ENCODE data around the gene CSNK1A1.

DNA sequence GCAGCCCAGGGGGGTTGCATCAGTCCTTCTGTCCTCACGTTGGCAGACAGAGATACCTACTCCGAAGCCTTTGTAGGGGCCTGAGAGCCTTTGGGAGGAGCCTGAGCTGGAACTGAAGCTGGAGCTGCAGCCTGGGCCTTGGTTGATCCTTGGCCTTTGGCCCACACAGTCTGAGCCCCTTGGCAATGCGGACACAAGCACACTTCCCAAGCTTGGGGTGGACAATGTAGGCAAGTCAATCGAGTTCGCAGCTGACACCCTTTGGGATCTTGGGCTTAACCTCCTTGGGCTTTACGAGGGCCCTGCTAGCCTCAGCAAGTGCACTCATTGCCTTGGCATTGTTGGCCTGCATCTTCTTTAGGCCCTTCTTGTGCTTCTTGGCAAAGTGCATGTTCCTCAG is 5.9 kb downstream of the CSNK1A1 start:
- no peak for TF ChIP-seq CSDC2 (CRISPR knock-in tag; IDR thresholded peaks at IDR 0.05)
- TF ChIP-seq ESRRG (CRISPR knock-in tag; IDR thresholded peaks at IDR 0.05) = no peak
- no peak for TF ChIP-seq BACH2 (CRISPR knock-in tag; IDR thresholded peaks at IDR 0.05; ENCODE audit: borderline replicate concordance)
- TF ChIP-seq TOX (CRISPR knock-in tag; IDR thresholded peaks at IDR 0.05; ENCODE audit: borderline replicate concordance) = no peak
- TF ChIP-seq RARB (CRISPR knock-in tag; IDR thresholded peaks at IDR 0.05) = no peak
- TF ChIP-seq OSR1 (CRISPR knock-in tag; IDR thresholded peaks at IDR 0.05) = no peak
- TF ChIP-seq ZFP3 (CRISPR knock-in tag; IDR thresholded peaks at IDR 0.05) = no peak
- TF ChIP-seq ZNF70 (CRISPR knock-in tag; IDR thresholded peaks at IDR 0.05) = no peak
- TF ChIP-seq, protein P1, sequence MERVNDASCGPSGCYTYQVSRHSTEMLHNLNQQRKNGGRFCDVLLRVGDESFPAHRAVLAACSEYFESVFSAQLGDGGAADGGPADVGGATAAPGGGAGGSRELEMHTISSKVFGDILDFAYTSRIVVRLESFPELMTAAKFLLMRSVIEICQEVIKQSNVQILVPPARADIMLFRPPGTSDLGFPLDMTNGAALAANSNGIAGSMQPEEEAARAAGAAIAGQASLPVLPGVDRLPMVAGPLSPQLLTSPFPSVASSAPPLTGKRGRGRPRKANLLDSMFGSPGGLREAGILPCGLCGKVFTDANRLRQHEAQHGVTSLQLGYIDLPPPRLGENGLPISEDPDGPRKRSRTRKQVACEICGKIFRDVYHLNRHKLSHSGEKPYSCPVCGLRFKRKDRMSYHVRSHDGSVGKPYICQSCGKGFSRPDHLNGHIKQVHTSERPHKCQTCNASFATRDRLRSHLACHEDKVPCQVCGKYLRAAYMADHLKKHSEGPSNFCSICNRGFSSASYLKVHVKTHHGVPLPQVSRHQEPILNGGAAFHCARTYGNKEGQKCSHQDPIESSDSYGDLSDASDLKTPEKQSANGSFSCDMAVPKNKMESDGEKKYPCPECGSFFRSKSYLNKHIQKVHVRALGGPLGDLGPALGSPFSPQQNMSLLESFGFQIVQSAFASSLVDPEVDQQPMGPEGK (CRISPR knock-in tag; IDR thresholded peaks at IDR 0.05; ENCODE audit: borderline replicate concordance) = no peak
- TF ChIP-seq, protein P2, sequence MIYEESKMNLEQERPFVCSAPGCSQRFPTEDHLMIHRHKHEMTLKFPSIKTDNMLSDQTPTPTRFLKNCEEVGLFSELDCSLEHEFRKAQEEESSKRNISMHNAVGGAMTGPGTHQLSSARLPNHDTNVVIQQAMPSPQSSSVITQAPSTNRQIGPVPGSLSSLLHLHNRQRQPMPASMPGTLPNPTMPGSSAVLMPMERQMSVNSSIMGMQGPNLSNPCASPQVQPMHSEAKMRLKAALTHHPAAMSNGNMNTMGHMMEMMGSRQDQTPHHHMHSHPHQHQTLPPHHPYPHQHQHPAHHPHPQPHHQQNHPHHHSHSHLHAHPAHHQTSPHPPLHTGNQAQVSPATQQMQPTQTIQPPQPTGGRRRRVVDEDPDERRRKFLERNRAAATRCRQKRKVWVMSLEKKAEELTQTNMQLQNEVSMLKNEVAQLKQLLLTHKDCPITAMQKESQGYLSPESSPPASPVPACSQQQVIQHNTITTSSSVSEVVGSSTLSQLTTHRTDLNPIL (CRISPR knock-in tag; IDR thresholded peaks at IDR 0.05; ENCODE audit: low read depth) = no peak
